HG03378 (cell line): ENCODE data around the gene C19orf25.
"Not testable (repeated sequence)": the region's sequence is repeated elsewhere in the genome, so short reads cannot be mapped to it uniquely, and the experiment has no call there.

Source experiments
- ATAC-seq: cut with Tn5 transposase; IDR thresholded peaks from one replicate; pipeline ENCODE4 v1.9.1; 2021; ENCODE audit warnings: mild to moderate bottlenecking, moderate library complexity; ENCODE audit not compliant: unreplicated experiment

C19orf25 gene

GRCh38 chr19:1481893-1482360, 2.9 kb upstream of the C19orf25 start:
- ATAC-seq, result no peak

DNA sequence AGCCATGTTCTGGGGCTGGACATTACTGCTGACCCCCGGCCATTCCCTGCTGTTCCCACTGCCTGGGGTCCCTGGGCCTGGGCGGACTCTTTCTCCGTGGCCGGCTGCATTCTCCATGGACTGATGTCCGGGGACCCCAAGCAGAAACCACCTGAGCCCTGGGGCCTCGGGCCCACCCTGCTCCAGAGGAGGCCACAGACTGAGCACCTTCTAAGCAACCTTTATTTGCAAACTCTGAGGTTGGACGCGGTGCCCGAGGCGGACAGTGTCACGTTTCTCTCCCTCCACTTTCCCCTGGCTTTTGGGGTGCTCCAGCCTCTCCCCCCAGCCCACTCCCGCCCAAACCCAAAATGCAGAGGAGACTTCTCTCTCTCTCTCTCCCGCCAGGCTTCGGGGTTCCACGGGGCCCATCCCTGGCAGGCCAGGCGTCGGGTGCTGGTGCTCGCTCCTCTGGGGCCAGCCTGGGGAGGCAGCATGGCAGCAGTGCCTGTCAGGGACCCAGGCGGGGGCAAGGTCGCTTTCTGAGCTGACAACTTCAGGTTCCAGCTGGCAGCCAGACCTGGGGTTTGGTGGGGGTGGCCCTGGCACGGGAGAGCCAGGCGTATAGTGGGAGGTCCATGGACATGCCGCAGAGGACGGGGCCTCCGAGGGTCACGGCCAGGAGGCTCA, 2.3 kb upstream of the C19orf25 start:
- ATAC-seq, result no peak

DNA sequence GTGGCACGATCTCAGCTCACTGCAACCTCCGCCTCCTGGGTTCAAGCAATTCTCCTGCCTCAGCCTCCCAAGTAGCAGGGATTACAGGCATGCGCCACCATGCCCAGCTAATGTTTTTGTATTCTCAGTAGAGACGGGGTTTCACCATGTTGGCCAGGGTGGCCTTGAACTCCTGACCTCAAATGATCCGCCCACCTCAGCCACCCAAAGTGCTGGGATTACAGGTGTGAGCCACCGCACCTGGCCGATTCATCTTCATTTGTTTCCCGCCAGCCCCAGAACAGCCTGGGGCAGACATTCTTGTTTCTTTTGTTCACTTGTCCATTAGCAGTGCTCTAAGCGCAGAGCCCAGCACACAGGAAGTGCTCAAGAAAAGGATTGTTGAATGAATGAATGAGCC, 2.0 kb downstream of the C19orf25 start:
- not testable (repeated sequence) for ATAC-seq

- no peak for ATAC-seq
Observed at GRCh38 chr19:1475751-1476437, 3.1 kb downstream of the C19orf25 start.

DNA sequence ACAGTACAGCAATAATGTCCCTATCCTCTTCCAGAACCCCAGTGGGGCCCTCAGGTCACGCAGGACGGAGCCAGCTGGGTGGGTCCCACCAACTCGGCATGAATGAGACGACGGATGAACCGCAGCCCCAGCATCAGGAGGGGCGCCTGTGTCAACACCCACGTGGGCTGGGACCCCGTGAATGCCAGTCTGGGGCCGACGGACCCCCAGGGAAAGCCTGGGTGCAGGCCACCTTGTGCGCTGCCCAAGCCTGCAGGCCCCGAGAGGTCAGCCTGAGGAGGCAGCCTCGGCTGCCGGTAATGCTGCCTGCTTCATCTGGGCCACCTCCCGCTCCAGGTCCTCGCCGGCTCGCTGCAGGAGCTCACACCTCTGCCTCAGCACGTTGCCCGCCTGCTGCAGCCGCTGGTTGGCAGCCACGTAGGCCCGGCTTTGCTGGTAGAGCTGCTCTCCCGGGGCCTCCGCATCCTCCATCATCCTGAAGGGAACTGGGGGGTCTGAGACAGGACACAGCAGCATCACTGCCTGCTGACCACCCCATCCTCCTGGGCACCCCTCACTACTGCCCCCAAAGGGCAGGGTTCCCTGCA, 4.2 kb downstream of the C19orf25 start:
- no peak for ATAC-seq

GRCh38 chr19:1474011-1474764, 4.8 kb downstream of the C19orf25 start:
- ATAC-seq, result no peak

- no peak for ATAC-seq
Observed at GRCh38 chr19:1473085-1473851, 5.7 kb downstream of the C19orf25 start.

DNA sequence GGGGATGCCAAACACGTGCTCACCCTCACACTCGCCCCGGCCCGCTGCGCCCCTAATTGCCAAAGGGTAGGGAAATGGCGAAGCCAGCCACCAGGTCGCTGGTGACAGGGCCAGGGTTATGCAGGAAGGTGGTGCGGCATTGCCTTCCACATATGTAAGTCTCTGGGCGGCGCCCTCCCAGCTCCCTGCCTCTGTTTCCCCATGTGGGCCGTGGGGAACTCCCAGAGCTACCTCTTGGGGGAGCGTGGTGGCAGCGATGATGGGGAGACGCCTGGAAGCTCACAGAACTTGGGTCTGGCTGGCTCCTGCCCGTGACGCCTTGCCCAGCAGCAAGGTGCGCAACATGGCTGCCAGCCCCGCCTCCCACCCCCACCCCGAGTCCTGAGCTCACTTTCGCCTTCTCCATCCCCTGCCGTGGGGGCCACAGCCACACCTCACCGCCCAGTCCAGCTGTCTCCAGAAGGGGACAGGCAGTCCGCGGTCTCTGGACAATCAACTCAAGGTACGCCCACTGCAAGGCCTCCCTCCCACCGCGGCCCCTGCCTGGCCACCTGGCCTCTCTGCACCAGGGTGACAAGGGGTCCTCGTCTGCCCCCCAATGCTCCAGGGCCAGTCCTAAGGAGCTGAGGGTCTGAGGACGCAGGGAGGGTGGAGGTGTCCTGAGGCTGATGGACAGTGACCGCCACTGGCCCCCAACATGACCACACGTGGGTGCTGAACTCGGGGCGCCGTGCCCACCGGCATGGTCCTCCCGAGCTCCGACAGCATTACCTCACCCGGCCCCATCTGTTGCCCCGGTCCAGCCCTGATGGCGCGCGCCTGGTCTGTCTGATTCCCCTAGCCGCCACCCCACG, 6.6 kb downstream of the C19orf25 start:
- ATAC-seq, result no peak

GRCh38 chr19:1471515-1472160, 7.4 kb downstream of the C19orf25 start:
- no peak for ATAC-seq

- no peak for ATAC-seq
Observed at GRCh38 chr19:1471010-1471514, 8.0 kb downstream of the C19orf25 start.

DNA sequence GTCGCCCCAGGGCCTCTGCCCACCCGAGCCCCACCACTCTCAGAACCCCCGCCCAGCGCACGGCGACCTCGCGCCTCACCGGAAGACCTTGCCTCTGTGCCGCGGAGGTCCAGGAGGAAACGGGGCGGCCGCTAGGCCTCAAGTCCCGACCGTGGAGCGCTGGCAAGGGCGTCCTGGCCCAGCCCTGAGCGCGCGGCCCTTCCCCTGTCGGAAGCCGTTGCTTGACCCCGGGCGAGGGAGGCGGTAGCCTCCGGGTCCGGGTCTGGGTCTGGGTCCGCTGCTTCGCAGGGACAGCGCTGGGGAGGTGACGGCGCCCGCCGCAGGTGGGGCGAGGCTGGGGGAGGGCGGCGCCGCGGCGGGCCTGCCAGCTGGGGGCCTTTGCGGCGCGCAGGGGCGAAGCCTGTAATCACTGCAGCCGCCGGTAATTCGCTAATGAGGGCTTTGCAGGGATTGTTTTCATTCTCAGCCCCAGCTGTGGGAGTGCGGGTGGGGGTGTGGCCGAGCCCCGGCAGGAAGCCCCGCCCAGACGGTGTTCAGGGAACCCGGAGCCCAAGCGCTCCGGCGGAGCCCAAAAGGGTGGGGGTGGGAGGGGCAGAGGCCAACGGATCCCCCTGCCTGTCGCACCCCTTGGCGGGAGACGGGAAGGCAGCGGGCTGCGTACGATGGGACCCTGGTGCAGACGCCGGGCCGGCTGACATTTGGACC, 8.6 kb downstream of the C19orf25 start:
- ATAC-seq, result no peak

- no peak for ATAC-seq
Observed at GRCh38 chr19:1470055-1470304, 9.0 kb downstream of the C19orf25 start.

DNA sequence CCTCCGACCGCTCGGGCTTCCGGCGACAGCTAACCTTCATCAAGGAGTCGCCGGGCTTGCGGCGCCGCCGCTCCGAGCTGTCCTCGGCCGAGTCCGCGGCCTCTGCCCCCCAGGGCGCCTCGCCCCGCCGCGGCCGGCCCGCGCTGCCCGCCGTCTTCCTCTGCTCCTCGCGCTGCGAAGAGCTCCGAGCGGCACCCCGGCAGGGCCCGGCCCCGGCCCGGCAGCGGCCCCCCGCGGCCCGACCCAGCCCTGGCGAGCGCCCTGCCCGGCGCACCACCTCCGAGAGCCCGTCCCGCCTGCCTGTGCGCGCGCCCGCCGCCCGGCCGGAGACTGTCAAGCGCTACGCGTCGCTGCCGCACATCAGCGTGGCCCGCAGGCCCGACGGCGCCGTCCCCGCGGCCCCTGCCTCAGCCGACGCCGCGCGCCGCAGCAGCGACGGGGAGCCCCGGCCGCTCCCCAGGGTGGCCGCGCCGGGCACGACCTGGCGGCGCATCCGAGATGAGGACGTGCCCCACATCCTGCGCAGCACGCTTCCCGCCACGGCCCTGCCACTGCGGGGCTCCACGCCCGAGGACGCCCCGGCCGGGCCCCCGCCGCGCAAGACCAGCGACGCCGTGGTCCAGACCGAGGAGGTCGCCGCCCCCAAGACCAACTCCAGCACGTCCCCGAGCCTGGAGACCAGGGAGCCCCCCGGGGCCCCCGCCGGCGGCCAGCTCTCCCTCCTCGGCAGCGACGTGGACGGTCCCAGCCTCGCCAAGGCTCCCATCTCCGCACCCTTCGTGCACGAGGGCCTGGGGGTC, 9.6 kb downstream of the C19orf25 start:
- ATAC-seq, result no peak

DNA sequence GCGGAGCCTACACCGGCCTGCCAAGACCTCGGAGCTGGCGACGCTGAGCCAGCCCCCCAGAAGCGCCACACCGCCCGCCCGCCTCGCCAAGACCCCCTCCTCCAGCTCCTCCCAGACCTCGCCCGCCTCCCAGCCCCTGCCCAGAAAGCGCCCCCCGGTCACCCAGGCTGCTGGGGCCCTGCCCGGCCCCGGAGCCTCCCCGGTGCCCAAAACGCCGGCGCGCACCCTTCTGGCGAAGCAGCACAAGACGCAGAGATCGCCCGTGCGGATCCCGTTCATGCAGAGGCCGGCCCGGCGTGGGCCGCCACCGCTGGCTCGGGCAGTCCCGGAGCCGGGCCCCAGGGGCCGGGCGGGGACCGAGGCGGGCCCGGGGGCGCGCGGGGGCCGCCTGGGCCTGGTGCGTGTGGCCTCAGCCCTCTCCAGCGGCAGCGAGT, 10.2 kb downstream of the C19orf25 start:
- ATAC-seq, result no peak

GRCh38 chr19:1468274-1468820, 10.7 kb downstream of the C19orf25 start:
- ATAC-seq, result no peak

GRCh38 chr19:1467490-1468273, 11.3 kb downstream of the C19orf25 start:
- no peak for ATAC-seq

DNA sequence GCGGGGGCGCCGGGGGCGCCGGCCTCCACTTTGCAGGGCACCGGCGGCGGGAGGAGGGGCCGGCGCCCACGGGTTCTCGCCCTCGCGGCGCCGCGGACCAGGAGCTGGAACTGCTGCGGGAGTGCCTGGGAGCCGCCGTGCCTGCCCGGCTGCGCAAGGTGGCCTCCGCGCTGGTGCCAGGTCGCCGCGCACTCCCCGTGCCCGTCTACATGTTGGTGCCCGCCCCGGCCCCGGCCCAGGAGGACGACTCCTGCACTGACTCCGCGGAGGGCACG, 11.9 kb downstream of the C19orf25 start:
- no peak for ATAC-seq
